Brain pericyte (primary cell): ENCODE measurements around the gene BHLHE41.

Experiments
- DNase-seq: peaks from one replicate; pipeline ENCODE4 v3.0.0-alpha.2; 2012; ENCODE audit warnings: low read depth, low spot score

Gene BHLHE41

GRCh38 chr12:26134540-26134939 is 9.7 kb upstream of the BHLHE41 start:
- no peak for DNase-seq

DNA sequence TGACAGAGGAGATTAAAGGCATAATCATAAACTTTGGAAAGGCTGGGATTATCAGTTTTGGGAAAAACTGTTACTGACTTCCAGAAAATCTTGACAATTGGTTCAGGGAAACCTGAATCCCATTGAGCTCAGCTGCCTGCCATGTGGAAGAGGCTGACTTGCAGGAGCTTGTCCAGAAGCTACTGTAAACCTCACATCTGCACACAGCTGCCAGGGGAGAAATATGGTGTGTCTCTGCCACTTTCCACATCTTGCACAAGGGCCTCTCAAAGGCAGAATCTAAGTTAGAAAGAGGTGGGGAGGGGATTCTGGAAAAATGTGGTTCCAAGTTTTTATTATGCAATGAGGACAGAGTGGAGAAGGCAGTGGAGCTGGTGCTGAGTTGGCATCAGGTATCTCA is 8.7 kb upstream of the BHLHE41 start:
- no peak for DNase-seq

DNA sequence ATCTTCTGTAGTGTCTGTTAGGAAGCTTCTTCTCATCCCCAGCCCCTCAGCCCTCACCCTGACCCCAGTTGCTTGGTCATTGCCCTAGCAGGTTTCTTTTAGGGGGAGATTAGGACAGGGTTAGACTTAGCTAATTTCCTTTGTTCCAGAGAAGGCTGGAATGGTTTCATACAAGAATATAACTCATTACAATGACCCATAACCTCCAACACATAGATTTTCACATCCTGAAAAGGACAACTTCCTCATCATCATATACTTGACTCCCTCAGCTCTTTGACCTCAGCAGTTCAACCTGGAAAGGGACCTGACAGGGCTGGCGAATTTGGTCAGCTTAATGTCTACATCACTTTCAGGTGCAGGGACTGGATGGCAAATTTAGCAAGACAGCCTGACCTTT is 8.0 kb upstream of the BHLHE41 start:
- no peak for DNase-seq

GRCh38 chr12:26131936-26132335 is 7.1 kb upstream of the BHLHE41 start:
- no peak for DNase-seq

- no peak for DNase-seq
These were observed 5.9 kb upstream of the BHLHE41 start for GRCh38 chr12:26130728-26131127.

DNA sequence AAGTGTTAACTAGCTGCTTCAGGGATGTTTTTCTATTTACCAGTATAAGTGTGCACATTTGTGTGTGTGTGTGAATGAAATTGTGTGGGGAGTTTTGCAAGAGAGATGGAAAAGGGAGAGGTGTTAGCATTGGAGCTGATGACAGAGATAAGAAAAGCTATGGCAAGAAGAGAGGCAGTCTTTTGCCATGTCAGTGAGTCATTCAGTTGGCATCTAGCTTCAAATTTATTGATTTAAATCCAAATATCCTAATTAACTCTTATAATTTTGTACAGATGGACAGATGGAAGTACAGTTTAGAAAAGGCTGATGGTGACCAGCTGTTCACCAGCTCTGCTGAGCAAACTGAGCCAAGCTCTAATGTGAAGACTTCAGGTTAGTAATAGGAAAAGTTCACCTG is 3.3 kb upstream of the BHLHE41 start:
- no peak for DNase-seq

DNA sequence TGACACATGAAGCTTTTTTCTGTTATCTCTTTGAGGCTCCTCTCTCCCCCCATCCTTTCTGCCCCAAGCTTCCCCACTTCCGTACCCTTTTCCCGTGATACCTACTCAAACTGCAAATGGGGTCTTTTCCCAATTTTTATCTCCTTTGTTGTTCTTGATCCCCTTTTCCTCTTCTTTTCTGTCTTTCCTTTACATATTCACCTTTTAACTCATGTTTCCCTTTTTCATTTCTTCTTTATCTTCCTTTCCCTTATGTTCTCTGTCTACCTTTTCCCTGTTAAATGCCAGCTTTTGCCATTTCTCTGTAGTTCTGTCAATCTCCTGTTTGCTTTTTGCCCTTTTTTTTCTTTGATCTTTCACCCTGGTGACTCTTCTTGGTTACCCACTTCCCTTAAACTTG is 2.6 kb upstream of the BHLHE41 start:
- no peak for DNase-seq

DNA sequence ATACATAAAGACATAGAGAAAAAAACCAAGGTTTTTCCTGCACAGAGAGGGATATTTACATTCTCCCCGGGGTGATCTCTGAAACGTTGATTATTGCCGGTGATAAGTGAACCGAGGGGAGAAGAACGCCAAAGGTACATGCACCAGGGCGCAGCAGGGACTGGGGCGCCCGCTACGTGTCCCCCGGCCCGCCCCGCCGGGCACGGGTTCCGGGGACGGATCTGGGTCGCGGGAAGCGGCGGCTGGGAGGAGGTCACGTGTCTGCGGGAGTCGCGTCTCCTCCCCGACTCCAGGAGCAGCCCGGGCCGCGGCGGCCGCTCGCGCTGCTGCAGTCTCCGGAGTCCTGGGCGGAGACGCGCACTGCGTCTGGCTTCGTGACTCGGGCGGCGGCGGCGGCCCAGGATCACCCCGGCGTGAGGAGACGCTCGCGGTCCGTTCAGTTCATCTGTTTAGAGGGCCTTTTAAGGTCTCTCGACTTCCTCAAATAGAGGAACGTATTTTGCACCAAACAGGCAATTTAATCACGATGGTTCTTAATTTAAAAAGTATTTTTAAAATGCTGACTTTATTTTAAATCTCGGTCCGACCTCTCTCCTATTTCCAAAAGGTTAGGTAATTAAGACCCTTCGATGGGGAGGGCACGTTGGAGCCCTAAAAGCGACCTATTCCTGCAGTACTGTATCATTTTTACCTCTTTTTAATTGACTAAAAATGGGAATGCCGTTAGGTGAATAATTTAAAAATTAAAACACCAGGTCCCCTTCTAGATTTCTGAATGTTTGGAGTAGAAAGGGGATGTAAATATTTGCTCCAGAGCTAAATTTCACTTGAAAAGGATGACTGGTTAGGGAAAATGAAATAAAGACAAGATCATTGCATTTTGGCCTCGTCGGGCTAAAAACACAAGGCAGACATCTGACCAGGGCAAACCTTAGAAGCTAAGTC is 1.8 kb upstream of the BHLHE41 start:
- no peak for DNase-seq

GRCh38 chr12:26125400-26126339 is 833 bp upstream of the BHLHE41 start:
- DNase-seq, result no peak

DNA sequence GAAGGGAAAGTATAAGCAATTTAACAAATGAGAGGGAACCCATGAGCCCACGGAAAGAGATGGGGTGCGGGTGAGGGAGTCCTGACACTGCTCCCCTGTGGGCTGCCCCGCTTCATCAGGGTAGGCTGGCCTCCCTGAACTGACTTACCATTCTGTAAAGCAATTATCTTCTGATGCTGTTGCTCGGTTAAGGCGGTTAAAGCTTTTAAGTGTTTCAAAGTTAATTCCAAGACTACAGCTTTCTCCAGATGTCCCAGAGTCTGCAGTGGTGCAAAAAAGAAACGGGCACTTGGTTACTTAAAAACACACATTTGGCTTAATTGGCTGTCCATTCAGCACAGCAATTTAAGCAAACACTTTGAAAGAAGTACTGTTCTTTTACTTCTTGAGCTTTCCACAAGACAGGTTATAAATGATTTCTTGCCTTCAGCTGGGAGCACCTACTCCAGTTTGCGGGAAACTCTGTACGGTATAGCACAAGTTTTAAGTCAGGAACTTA is 1.3 kb downstream of the BHLHE41 start:
- no peak for DNase-seq

GRCh38 chr12:26122681-26123481 is 2.0 kb downstream of the BHLHE41 start:
- no peak for DNase-seq

DNA sequence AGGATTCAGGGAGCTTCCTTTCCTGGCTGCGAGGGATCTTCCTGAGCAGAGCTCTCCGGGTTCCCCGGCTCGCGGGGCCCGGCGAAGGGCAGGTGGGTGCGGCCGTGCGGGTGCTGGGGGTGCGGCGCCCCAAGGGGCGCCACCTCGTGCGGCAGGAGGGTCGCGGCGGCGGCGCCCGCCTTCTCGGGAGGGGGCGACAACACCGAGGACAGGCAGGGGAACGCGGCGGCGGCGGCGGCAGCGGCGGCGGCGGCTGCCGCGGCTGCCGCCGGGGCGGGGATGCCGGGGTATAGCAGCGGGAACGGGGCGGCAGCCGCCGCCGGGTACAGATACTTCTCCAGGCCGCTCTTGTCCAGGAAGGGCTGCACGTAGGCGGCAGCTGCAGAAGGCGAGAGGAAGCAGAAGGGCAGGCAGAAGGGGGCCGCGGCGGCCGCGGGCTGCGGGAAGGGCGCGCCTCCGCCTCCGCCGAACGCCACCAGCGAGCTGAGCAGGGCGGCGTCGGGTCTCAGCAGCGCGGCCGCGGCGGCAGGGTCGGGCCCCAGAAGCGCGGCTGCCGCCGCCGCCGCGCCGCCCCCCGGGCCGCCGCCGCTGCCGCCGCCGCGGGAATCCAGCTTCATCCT is 2.7 kb downstream of the BHLHE41 start:
- no peak for DNase-seq

DNA sequence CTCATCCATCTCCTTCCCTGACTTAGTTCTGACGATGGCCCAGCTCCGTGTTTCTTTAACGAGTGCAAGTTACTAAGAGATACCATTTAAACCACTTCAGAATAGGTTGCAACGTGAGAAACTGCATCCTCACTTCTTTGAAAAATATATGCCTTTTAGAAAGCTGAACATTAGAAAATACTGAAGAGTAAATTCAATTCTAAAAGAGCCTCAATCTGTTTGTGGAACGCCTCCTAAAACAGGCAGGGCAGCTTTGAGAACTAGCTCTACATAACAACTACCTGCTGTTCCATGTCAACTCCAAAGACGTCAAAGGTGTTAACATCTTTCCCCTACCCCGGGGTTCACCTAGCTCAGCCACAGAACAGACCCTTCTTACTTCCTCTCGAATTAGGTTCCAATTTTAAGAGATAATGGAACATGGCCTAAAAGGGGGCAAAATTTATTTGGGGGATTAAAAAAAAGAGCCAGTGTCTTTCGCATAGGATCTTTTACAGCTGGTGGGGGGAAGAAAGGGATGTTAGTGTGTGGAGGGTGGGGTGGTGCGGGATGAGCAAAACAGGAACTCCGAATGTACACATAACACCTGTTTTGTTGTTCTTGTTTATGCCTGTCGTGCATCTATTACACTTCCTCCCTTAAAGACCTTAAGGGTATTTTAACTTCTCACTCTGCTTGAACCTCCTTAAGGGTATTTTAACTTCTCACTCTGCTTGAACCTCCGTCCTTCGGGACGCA is 3.3 kb downstream of the BHLHE41 start:
- no peak for DNase-seq

GRCh38 chr12:26120561-26121274 is 4.1 kb downstream of the BHLHE41 start:
- no peak for DNase-seq

DNA sequence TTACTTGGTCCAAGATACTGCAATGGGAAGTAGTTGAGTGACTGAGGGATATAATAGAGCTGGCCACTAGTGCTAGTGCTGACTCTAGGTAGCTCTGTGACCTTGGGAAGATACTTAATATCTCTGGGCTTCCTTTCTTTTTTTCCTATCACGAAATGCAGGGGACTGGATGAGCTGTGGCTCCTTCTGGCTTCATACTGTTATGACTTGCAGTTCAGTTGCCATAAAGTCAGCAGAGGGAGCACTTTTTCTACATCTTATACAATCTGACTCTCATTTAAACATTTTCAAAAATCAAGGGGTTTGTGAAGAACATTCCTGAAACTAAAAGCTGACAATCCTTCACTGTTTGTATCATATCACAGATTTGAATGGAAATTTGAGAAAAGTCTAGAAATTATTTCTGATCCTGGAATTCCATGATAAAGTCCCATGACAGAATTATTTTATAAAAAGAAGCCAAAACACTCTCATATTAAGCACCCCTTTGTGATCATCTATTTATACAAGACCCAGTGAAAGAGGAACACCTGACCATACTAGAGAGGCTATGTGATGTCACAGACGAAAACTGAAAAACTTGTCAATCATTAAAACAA is 5.3 kb downstream of the BHLHE41 start:
- DNase-seq, result no peak

DNA sequence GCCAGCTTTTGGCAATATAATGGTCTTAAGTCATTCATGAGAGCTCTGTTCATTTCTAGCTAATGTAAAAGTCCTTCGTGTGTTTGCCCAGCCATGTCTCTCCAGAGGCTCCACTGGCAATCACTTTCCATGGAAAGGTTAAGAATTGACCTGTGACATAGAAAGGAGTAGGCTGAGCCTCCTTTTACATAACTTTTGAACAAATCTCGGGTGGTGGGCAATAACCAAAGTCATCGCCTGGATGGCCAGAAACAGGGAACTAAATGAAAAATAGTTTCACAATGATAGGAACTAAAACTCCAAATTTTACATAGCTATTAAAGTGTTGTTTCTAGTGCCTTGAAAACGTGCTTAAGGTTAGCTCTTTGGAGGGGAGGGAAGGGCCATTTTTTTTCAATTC is 6.5 kb downstream of the BHLHE41 start:
- DNase-seq, result no peak

DNA sequence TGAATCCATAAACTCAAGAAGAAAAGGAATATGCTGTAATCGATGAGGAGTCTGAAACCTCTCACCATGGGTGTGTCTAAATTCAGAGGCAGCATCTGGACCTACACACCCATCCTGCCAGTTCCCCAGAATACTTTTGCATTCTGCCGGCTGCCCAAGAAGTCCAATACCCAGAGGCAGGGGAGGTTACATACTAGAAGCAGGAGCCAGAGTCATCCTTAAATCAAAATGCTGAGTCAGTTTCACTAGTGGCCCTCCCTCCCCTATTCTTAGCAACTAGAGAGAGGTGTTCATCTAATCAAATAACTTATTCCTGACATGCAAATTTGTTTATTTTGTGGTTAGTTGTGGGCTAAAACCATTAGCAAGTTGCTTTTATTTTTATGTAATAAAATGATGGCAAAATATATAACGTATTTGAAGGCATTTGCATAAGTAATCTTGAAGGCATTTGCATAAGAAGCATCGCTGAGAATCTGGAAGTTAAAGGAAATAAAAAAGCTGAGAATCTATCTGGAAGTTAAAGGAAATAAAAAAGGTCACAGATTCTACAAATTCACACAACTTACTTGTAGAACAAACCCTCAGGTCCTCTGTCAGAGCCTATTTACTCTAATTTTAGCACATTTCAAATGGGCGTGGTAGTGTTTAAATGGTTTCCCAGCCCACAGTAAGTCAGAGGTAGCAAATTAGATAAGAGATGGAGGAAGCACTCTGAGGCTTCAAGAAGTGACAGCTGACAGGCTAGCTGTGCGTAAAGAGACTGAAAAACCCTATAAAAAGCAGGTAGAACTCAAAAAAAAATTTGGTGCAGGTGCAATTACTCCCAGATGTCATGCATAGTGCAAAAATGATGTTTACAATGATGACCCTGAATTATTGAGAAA is 7.8 kb downstream of the BHLHE41 start:
- no peak for DNase-seq

DNA sequence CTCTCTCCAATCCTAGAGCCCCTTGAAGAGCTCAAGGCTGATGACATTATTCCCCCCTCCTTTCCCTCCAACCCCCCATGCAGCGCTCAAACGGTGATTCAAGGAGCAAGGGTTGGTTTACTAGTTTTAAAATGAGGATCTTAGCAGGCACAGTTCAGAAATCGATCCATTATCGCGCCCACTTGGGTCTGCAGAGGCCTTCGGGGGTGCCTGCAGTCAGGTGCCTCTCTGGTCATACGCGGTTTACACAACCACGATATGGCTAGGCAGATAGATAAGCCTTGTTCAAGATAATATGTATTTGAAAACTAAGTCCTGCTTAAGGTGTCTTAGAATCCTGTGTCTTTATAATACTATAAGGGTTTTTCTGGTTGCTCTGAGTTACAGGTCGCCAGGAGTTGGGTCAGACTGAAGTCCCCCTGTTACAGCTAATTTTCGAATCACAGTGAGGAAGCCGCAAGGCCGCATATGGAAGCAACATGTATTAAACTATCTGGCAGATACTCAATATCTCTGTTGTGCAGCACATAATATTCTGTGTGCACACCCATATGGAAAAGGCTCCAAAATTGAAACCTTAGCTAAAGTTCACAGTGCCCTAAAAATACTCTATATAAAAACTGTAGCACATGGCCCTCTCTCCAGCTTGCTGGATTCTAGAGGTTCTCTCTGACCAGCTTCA is 10.0 kb downstream of the BHLHE41 start:
- no peak for DNase-seq
